Thoracic aorta (tissue), 2 donors: ENCODE data around the gene ASIC4. TPM values are rescaled to one million over a fixed set of nuclear protein-coding genes. Genes with fewer than 3 reads are reported as not detected.

Experiments used
- ATAC-seq: fragments of 150-250 bp; one replicate; pipeline ENCODE4 v1.8.0; 2017; ENCODE audit warnings: low read depth; ENCODE audit not compliant: insufficient number of reproducible peaks, low FRiP score
- DNase-seq: peaks from one replicate; pipeline ENCODE4 v3.0.0-alpha.2; 2020; ENCODE audit warnings: low spot score
- H3K27ac ChIP-seq, 2 donors: fragments of 200-600 bp; sonication (generic); 1 replicate in 1 of 2; 2 replicates in 1 of 2; pipeline ENCODE4 v1.5.1; 2016; ENCODE audit warnings: mild to moderate bottlenecking in 2 of 2, moderate library complexity in 2 of 2
- H3K27me3 ChIP-seq: fragments of 200-600 bp; sonication (generic); replicated peaks from 2 replicates; pipeline ENCODE4 v1.6.0; 2016; ENCODE audit warnings: mild to moderate bottlenecking; ENCODE audit not compliant: insufficient read depth
- H3K36me3 ChIP-seq: fragments of 200-600 bp; sonication (generic); one replicate; pipeline ENCODE4 v1.5.1; 2016
- H3K4me1 ChIP-seq, 2 donors: fragments of 200-600 bp; sonication (generic); 1 replicate in 1 of 2; 2 replicates in 1 of 2; pipeline versions ENCODE4 v1.5.1 to v1.6.0; 2016; ENCODE audit warnings: low read depth in 2 of 2, mild to moderate bottlenecking in 1 of 2; ENCODE audit not compliant: control insufficient read depth in 1 of 2
- H3K4me3 ChIP-seq: fragments of 200-600 bp; sonication (generic); 2 replicates; pipeline ENCODE4 v1.5.1; 2016; ENCODE audit warnings: mild to moderate bottlenecking
- H3K9me3 ChIP-seq: fragments of 200-600 bp; sonication (generic); 2 replicates; pipeline ENCODE4 v1.5.1; 2016
- CTCF ChIP-seq: fragments of 200-600 bp; sonication (generic); IDR thresholded peaks from one replicate; pipeline ENCODE4 v1.5.1; 2019; ENCODE audit warnings: antibody characterized with exemption
- total RNA-seq, 2 donors: library from RNA; depleted of rRNA; stranded (reverse); fragments of >200 nt; gene quantifications; one replicate each; pipeline versions ENCODE4 v1.1.0 to v1.2.3, GENCODE V29; 2016

The ASIC4 gene
- total RNA-seq, 2 donors from 2014 or later = 0.41 TPM; not detected in 1

GRCh38 chr2:219468410-219469185 is 45.7 kb upstream of the ASIC4 start:
- DNase-seq = no peak
- no peak for TF ChIP-seq CTCF
- Histone ChIP-seq H3K36me3 (peaks cover 95% of the 10 kb centered on the region), H3K27ac (peak overlapping the region; percentile 46 to 63), H3K4me1 (peaks cover 9 to 63% of the 10 kb centered on the region in 2 donors), H3K27me3 (no peaks in the 10 kb centered on the region), H3K9me3 (no peaks in the 10 kb centered on the region), H3K4me3 (no peak overlapping the region)
- ATAC-seq = no peak

GRCh38 chr2:219469186-219469724 is 45.0 kb upstream of the ASIC4 start:
- DNase-seq (no peak), ATAC-seq (no peak)
- Histone ChIP-seq H3K27me3 (no peaks in the 10 kb centered on the region), H3K4me3 (no peak overlapping the region), H3K27ac (peak overlapping the region; percentile 46 to 63), H3K4me1 (peaks cover 9 to 56% of the 10 kb centered on the region in 2 donors), H3K9me3 (no peaks in the 10 kb centered on the region), H3K36me3 (peaks cover 95% of the 10 kb centered on the region)
- TF ChIP-seq CTCF = no peak

GRCh38 chr2:219470429-219470828 is 43.9 kb upstream of the ASIC4 start:
- Histone ChIP-seq H3K4me3 (no peak overlapping the region), H3K9me3 (no peaks in the 10 kb centered on the region), H3K36me3 (peaks cover 92% of the 10 kb centered on the region), H3K27me3 (no peaks in the 10 kb centered on the region), H3K27ac (peak overlapping the region; percentile 46 to 63), H3K4me1 (peaks cover 4 to 46% of the 10 kb centered on the region in 2 donors)
- no peak for DNase-seq
- TF ChIP-seq CTCF = no peak
- no peak for ATAC-seq

- H3K4me1 ChIP-seq = peaks cover 4 to 45% of the 10 kb centered on the region in 2 donors
- ATAC-seq (no peak), DNase-seq (no peak)
- no peak for TF ChIP-seq CTCF
- no peaks in the 10 kb centered on the region for H3K9me3 ChIP-seq
- peaks cover 88% of the 10 kb centered on the region for H3K36me3 ChIP-seq
- peak overlapping the region; percentile 19 to 34 for H3K27ac ChIP-seq
- H3K27me3 ChIP-seq = no peaks in the 10 kb centered on the region
- H3K4me3 ChIP-seq = no peak overlapping the region
Measured at GRCh38 chr2:219471476-219472371, 42.6 kb upstream of the ASIC4 start.
